H1 (cell line): Measurements from ENCODE around the gene JAKMIP1. TPM values are rescaled to one million over a fixed set of nuclear protein-coding genes. Genes with fewer than 3 reads are reported as not detected.

ENCODE experiments used
- CTCF ChIA-PET: fragments of 300-600 bp; sonication (Branson Sonifier 250); formaldehyde crosslinking; loops from one replicate; lab custom pipeline; 2021; ENCODE audit not compliant: partially characterized antibody; lab: Charles Lee
- POLR2A ChIA-PET: fragments of 300-600 bp; sonication (Branson Sonifier 250); formaldehyde crosslinking; loops from one replicate; lab custom pipeline; 2021; ENCODE audit warnings: inconsistent platforms; ENCODE audit not compliant: partially characterized antibody; lab: Charles Lee
- DNase-seq, 2 experiments: peaks; one replicate each; pipeline versions ENCODE4 v3.0.0 to v3.0.0-alpha.2; 2010 to 2022; ENCODE audit warnings: low spot score in 2 of 2, low read depth in 1 of 2, mixed read lengths in 1 of 2
- FAIRE-seq: peaks from 2 replicates; lab custom pipeline; 2011; peaks lifted over from hg19 to GRCh38; lab: Jason Lieb, UNC
- H2AFZ ChIP-seq: 2 replicates; pipeline ENCODE4 v1.8.1; 2012; ENCODE audit warnings: low read length, inconsistent platforms
- H2AK5ac ChIP-seq: 2 replicates; pipeline ENCODE4 v1.6.1; 2013; ENCODE audit warnings: low read depth, low read length
- H2BK120ac ChIP-seq: replicated peaks from 2 replicates; pipeline ENCODE3; 2013; ENCODE audit warnings: low read depth, low read length, inconsistent platforms
- H2BK12ac ChIP-seq: 2 replicates; pipeline ENCODE4 v1.6.1; 2013; ENCODE audit warnings: low read depth, low read length
- H2BK15ac ChIP-seq: 2 replicates; pipeline ENCODE4 v1.6.1; 2013; ENCODE audit warnings: low read length
- H2BK20ac ChIP-seq: 2 replicates; pipeline ENCODE4 v1.6.1; 2013; ENCODE audit warnings: low read length
- H2BK5ac ChIP-seq: 2 replicates; pipeline ENCODE4 v1.6.1; 2013; ENCODE audit warnings: low read depth, low read length
- H3K14ac ChIP-seq: 2 replicates; pipeline ENCODE4 v1.6.1; 2013; ENCODE audit warnings: inconsistent platforms; ENCODE audit not compliant: insufficient read length
- H3K18ac ChIP-seq: 2 replicates; pipeline ENCODE4 v1.6.1; 2013; ENCODE audit warnings: low read length; ENCODE audit errors: extremely low read depth
- H3K23ac ChIP-seq: 2 replicates; pipeline ENCODE4 v1.6.1; 2013; ENCODE audit warnings: inconsistent platforms; ENCODE audit not compliant: insufficient read length
- H3K23me2 ChIP-seq: 2 replicates; pipeline ENCODE4 v1.6.1; 2013; ENCODE audit warnings: low read depth, low read length
- H3K27ac ChIP-seq: 2 replicates; pipeline ENCODE4 v1.6.1; 2011; ENCODE audit warnings: low read depth, low read length, inconsistent platforms
- H3K27me3 ChIP-seq, 4 experiments: replicated peaks in 1 of 4; 1 replicate in 1 of 4; 2 replicates in 3 of 4; pipeline versions ENCODE4 v1.6.1 to v1.8.1; 2011 to 2013; ENCODE audit warnings: low read length in 3 of 4, mild to moderate bottlenecking in 3 of 4, inconsistent platforms in 2 of 4, mixed read lengths in 2 of 4, moderate library complexity in 1 of 4; ENCODE audit not compliant: control insufficient read depth in 3 of 4, insufficient read depth in 3 of 4; ENCODE audit errors: extremely low read depth in 1 of 4
- H3K36me3 ChIP-seq, 4 experiments: 2 replicates each; pipeline versions ENCODE4 v1.6.1 to v1.8.1; 2011 to 2013; ENCODE audit warnings: mild to moderate bottlenecking in 4 of 4, low read length in 3 of 4, moderate library complexity in 2 of 4, control low read depth in 1 of 4, inconsistent platforms in 1 of 4; ENCODE audit not compliant: insufficient read depth in 4 of 4, control insufficient read depth in 2 of 4
- H3K4ac ChIP-seq: replicated peaks from 2 replicates; pipeline ENCODE3; 2013; ENCODE audit warnings: low read length, low read depth, mixed read lengths, inconsistent platforms; ENCODE audit not compliant: insufficient read length
- H3K4me1 ChIP-seq, 4 experiments: replicated peaks in 1 of 4; 1 replicate in 1 of 4; 2 replicates in 3 of 4; pipeline versions ENCODE4 v1.6.1 to v1.8.1; 2011 to 2013; ENCODE audit warnings: low read length in 3 of 4, inconsistent platforms in 2 of 4, mixed read lengths in 1 of 4; ENCODE audit not compliant: insufficient read depth in 4 of 4, control insufficient read depth in 3 of 4
- H3K4me2 ChIP-seq, 2 experiments: 2 replicates each; pipeline versions ENCODE4 v1.6.1 to v1.8.1; 2011 to 2013; ENCODE audit warnings: low read depth in 2 of 2, low read length in 2 of 2, control low read depth in 1 of 2, inconsistent platforms in 1 of 2, mild to moderate bottlenecking in 1 of 2; ENCODE audit not compliant: insufficient read depth in 1 of 2
- H3K4me3 ChIP-seq, 4 experiments: fragments of 200-600, 300-600 bp in 1 of 4; sonication (generic), shearing (Covaris generic), sonication (Bioruptor Twin) in 1 of 4; 2 replicates each; pipeline versions ENCODE4 v1.5.1 to v1.8.1; 2011 to 2016; ENCODE audit warnings: low read length in 4 of 4, low read depth in 3 of 4, control low read depth in 2 of 4, inconsistent platforms in 2 of 4, mild to moderate bottlenecking in 2 of 4, mixed read lengths in 1 of 4, moderate library complexity in 1 of 4; ENCODE audit not compliant: insufficient read depth in 2 of 4; ENCODE audit errors: extremely low read depth in 1 of 4
- H3K56ac ChIP-seq: replicated peaks from 2 replicates; pipeline ENCODE3; 2013; ENCODE audit warnings: low read depth, mild to moderate bottlenecking, mixed read lengths, low read length, inconsistent platforms; ENCODE audit not compliant: insufficient read length
- H3K79me1 ChIP-seq: 2 replicates; pipeline ENCODE4 v1.6.1; 2013; ENCODE audit warnings: low read depth, low read length, control low read depth
- H3K79me2 ChIP-seq, 2 experiments: 2 replicates each; pipeline versions ENCODE4 v1.6.1 to v1.8.1; 2012 to 2013; ENCODE audit warnings: low read length in 2 of 2, mild to moderate bottlenecking in 2 of 2, inconsistent platforms in 1 of 2; ENCODE audit not compliant: insufficient read depth in 2 of 2, control insufficient read depth in 1 of 2
- H3K9ac ChIP-seq, 4 experiments: replicated peaks in 1 of 4; 1 replicate in 1 of 4; 2 replicates in 3 of 4; pipeline versions ENCODE4 v1.6.1 to v1.8.1; 2011 to 2013; ENCODE audit warnings: low read depth in 3 of 4, low read length in 3 of 4, control low read depth in 2 of 4, mild to moderate bottlenecking in 2 of 4, moderate library complexity in 2 of 4, inconsistent platforms in 1 of 4; ENCODE audit errors: extremely low read depth in 1 of 4
- H3K9me3 ChIP-seq, 2 experiments: 2 replicates each; pipeline versions ENCODE4 v1.6.1 to v1.8.1; 2012 to 2013; ENCODE audit warnings: mild to moderate bottlenecking in 2 of 2, moderate library complexity in 2 of 2, control low read depth in 1 of 2, inconsistent platforms in 1 of 2, low read depth in 1 of 2, low read length in 1 of 2, mixed read lengths in 1 of 2; ENCODE audit not compliant: insufficient read depth in 2 of 2
- H4K20me1 ChIP-seq, 2 experiments: replicated peaks in 1 of 2; 2 replicates each; pipeline versions ENCODE3 to v1.8.1; 2011 to 2013; ENCODE audit warnings: inconsistent platforms in 2 of 2, low read length in 2 of 2, mild to moderate bottlenecking in 1 of 2; ENCODE audit not compliant: insufficient read depth in 2 of 2, control insufficient read depth in 1 of 2
- H4K5ac ChIP-seq: 2 replicates; pipeline ENCODE4 v1.6.1; 2013; ENCODE audit warnings: low read length, low read depth, mixed read lengths, inconsistent platforms; ENCODE audit not compliant: insufficient read length
- H4K8ac ChIP-seq: 2 replicates; pipeline ENCODE4 v1.8.0; 2013; ENCODE audit warnings: mild to moderate bottlenecking, moderate library complexity, low read length, inconsistent platforms; ENCODE audit not compliant: insufficient read depth; ENCODE audit errors: extremely low read depth
- H4K91ac ChIP-seq: replicated peaks from 2 replicates; pipeline ENCODE3; 2013; ENCODE audit warnings: low read length, mixed read lengths, inconsistent platforms; ENCODE audit not compliant: insufficient read length
- BRCA1 ChIP-seq: IDR thresholded peaks from 2 replicates; pipeline ENCODE4 v1.6.1; 2012; ENCODE audit warnings: low read depth, low read length, improper control_type of control experiment
- KDM4A ChIP-seq: IDR thresholded peaks from one replicate; pipeline ENCODE4 v1.7.1; 2012; ENCODE audit warnings: low read depth, mild to moderate bottlenecking, moderate library complexity, low read length, inconsistent platforms; ENCODE audit not compliant: severe bottlenecking
- SIRT6 ChIP-seq: IDR thresholded peaks from one replicate; pipeline ENCODE4 v1.7.1; 2012; ENCODE audit warnings: low read length, inconsistent platforms
- WGBS, 2 experiments: shearing (Covaris generic) in 1 of 2; methylation state at CpG; one replicate each; pipeline versions ENCODE4 v1.1.6 to v1.1.7; 2013 to 2015; ENCODE audit warnings: low lambda C conversion rate in 2 of 2, mixed read lengths in 2 of 2, inconsistent platforms in 1 of 2, low coverage in 1 of 2, missing lambda C conversion rate in 1 of 2; ENCODE audit not compliant: insufficient replicate concordance in 2 of 2, insufficient coverage in 1 of 2, insufficient read length in 1 of 2; ENCODE audit errors: extremely low coverage in 1 of 2, missing lambda C conversion rate in 1 of 2; 5-methylcytosine and 5-hydroxymethylcytosine counted together
- polyA plus RNA-seq, 7 experiments: library from polyadenylated mRNA; depleted of rRNA in 3 of 7; stranded (reverse) in 5 of 7; unstranded in 2 of 7; fragments of >200 nt in 5 of 7; fragments of 200-250 nt in 2 of 7; gene quantifications; 1 replicate in 5 of 7; 2 replicates in 1 of 7; 4 replicates in 1 of 7; pipeline versions ENCODE4 v1.2.1 to v1.2.3, GENCODE V29; 2011 to 2013; ENCODE audit warnings: missing spikeins in 2 of 7, mixed read lengths in 2 of 7
- total RNA-seq: library from RNA; stranded (reverse); fragmentation: NEBNext Ultra II Directional; extraction: Animal tissue kit (Norgen Biotek cat#: 25700); gene quantifications from 2 replicates; pipeline ENCODE4 v1.2.1, GENCODE V29; 2021
- TF ChIP-seq, protein P1 (sequence below): IDR thresholded peaks from 2 replicates; pipeline ENCODE4 v1.6.1; 2012; ENCODE audit warnings: inconsistent platforms

Gene JAKMIP1
- total and polyA plus RNA-seq, 2 of the 8 experiments (the other 6 are each of a cell fraction or from before 2014, with no cell fraction given) = 2.5 to 4.4 TPM

DNA sequence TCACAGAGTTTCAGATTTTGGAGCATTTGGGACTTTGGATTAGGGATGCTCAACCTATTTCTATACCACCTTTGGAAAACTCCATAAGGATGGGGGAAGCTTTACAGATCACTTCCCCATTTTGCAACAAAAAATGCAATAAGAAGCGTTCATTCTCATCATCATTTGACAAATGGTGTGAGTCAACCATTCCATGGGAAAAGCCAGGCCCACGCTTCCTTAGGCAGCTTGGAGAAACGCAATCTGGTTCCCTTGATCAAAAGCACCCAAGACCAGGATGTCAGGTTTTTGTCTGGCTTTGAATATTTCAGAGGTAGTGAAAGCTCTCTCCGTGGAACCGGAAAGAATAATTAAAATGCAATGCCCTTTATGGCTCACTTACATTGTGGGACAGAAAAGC, 102.8 kb downstream of the JAKMIP1 start:
- no peak for DNase-seq
- no peak overlapping the region for H2BK5ac ChIP-seq
- H3K27ac ChIP-seq = no peak overlapping the region
- H3K23me2 ChIP-seq = no peaks in the 10 kb centered on the region
- no peak for FAIRE-seq
- H3K56ac ChIP-seq = no peak overlapping the region
- H2AFZ ChIP-seq = no peak overlapping the region
- ChIA-PET CTCF (interaction anchor here (1.1 to 1.8 kb wide), 2 partner anchors 15 to 99 kb away, joined by 5 to 6 read pairs; no protein-coding TSS in a partner anchor), POLR2A (no interaction called here)
- WGBS, 2 experiments = 90% methylated on average over 5 of the region's 5 CpGs; no CpG with 5 or more reads in 1 of the 2 experiments
- H4K91ac ChIP-seq = no peak overlapping the region
- H3K79me2 ChIP-seq = no peaks in the 10 kb centered on the region
- no peak overlapping the region for H2BK15ac ChIP-seq
- no peak overlapping the region for H3K18ac ChIP-seq
- no peaks in the 10 kb centered on the region for H3K36me3 ChIP-seq
- no peak overlapping the region for H3K4me2 ChIP-seq
- no peaks in the 10 kb centered on the region for H3K4me1 ChIP-seq
- no peak overlapping the region for H2AK5ac ChIP-seq
- H3K4me3 ChIP-seq = no peak overlapping the region
- H3K27me3 ChIP-seq = no peaks in the 10 kb centered on the region; a peak in 1 of 7 replicates
- H2BK120ac ChIP-seq = no peak overlapping the region
- no peaks in the 10 kb centered on the region for H3K79me1 ChIP-seq
- no peak overlapping the region for H3K4ac ChIP-seq
- H3K14ac ChIP-seq = no peak overlapping the region
- TF ChIP-seq SIRT6 (no peak), BRCA1 (no peak), KDM4A (no peak)
- TF ChIP-seq, protein P1, sequence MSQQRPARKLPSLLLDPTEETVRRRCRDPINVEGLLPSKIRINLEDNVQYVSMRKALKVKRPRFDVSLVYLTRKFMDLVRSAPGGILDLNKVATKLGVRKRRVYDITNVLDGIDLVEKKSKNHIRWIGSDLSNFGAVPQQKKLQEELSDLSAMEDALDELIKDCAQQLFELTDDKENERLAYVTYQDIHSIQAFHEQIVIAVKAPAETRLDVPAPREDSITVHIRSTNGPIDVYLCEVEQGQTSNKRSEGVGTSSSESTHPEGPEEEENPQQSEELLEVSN = no peak
- no peaks in the 10 kb centered on the region for H3K9me3 ChIP-seq
- H4K8ac ChIP-seq = no peak overlapping the region
- no peak overlapping the region for H2BK12ac ChIP-seq
- H4K20me1 ChIP-seq = no peaks in the 10 kb centered on the region
- no peak overlapping the region for H4K5ac ChIP-seq
- H3K9ac ChIP-seq = no peak overlapping the region
- no peak overlapping the region for H3K23ac ChIP-seq
- H2BK20ac ChIP-seq = no peak overlapping the region
